C4-2B (cell line): ENCODE measurements around the gene LIG1.
A peak's percentile ranks its signal among the peaks of the same experiment; 100 is the strongest.

Experiments used
- H3K27ac ChIP-seq: fragments of 450-650 bp; 2 replicates; pipeline ENCODE4 v1.5.1; 2017
- ZFX ChIP-seq: fragments of 450-650 bp; IDR thresholded peaks from 2 replicates; pipeline ENCODE4 v1.6.1; 2017
- TF ChIP-seq, protein P1 (sequence below): fragments of 450-650 bp; conservative IDR thresholded peaks from 2 replicates; pipeline ENCODE4 v1.5.1; 2017; ENCODE audit warnings: mild to moderate bottlenecking

Gene LIG1

DNA sequence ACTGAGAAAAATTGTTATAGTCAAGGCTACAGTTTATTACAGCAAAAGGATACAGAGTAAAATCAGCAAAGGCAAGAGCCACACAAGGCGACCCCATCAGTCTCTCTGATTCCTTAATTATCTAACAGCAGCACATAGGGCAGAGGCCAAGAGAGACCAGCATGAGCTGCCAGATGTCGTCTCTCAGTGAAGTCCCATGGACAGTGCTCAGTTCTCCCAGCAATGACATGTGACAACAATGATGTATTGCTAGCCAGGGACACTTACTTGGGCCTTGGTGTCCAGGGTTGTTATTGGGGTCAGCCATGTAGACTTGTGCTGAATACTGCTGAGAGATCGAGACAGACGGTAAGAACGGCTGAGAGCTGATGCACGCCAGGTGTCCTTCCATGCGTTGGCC lies 22.6 kb upstream of the LIG1 start:
- H3K27ac ChIP-seq, result no peak overlapping the region
- TF ChIP-seq, protein P1, sequence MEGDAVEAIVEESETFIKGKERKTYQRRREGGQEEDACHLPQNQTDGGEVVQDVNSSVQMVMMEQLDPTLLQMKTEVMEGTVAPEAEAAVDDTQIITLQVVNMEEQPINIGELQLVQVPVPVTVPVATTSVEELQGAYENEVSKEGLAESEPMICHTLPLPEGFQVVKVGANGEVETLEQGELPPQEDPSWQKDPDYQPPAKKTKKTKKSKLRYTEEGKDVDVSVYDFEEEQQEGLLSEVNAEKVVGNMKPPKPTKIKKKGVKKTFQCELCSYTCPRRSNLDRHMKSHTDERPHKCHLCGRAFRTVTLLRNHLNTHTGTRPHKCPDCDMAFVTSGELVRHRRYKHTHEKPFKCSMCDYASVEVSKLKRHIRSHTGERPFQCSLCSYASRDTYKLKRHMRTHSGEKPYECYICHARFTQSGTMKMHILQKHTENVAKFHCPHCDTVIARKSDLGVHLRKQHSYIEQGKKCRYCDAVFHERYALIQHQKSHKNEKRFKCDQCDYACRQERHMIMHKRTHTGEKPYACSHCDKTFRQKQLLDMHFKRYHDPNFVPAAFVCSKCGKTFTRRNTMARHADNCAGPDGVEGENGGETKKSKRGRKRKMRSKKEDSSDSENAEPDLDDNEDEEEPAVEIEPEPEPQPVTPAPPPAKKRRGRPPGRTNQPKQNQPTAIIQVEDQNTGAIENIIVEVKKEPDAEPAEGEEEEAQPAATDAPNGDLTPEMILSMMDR, result no peak
- no peak for TF ChIP-seq ZFX

DNA sequence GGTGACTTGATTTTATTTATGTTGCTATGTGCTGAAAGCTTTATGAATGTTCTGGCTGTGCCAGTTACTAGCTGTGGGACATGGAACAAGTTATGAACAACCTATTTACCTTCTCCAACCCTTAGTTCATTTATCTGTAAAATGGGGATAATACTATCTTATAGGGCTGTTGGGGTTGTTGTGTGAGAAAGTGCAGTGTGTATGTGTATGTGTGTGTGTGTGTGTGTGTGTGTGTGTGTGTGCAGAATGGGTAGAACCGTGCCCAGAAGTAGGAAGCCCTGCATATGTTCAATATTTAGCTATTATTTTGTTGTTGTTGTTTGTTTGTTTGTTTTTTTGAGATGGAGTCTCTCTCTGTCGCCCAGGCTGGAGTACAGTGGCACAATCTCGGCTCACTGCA lies 20.7 kb upstream of the LIG1 start:
- no peak overlapping the region for H3K27ac ChIP-seq

DNA sequence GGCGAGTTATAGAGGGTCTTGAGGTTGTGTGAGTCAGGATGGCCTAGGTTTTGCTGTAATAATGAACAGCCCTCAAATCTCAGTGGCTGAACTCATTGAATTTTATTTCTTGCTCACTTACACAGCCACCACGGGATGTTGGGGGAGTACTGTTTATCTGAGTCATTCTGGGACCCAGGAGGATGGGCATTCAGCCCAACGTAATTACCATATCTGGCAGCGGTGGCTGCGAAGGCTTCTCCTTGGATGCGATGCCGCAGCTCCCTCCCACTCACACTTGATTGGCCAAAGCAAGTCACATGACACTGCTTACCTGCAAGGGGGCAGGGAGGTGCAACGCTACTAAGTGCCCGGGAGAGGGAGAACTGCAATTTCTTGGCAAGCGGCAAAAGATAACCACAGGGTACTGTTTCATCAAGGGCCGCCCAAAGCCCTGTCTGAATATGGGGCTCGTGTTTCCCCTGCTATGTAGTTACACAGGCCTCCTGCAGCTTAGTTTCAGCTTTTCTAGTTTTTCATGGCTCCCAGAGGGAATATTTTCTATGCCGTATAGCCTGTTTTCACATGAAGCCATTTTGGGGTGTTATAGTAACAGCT lies 20.2 kb upstream of the LIG1 start:
- TF ChIP-seq ZFX, result no peak
- TF ChIP-seq, protein P1, result peak; percentile 63
- H3K27ac ChIP-seq, result no peak overlapping the region

More for the DNA sequence above, 20.7 kb upstream of the LIG1 start:
- TF ChIP-seq, protein P1, result no peak
- no peak for TF ChIP-seq ZFX

DNA sequence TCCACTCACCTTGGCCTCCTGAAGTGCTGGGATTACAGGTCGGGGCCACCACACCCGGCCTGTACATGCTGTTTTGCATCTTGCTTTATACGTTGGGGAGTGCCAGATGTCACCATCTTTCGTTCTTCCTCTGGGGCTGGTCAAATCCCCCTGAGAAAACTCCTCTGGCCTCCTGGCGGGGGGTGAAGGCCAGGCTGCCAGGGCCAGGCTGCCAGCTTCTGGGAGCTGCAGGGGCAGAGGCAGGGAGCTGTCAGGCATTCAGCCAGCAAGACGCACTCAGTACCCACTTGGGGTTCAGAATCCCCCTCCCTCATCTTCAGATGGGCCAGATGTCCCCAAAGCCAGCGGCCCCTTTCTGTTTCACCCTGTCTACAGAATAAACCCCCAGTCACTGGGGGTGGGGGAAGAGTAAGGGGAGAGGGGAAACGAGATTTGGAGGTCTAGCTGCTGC lies 16.4 kb upstream of the LIG1 start:
- H3K27ac ChIP-seq, result no peak overlapping the region
- TF ChIP-seq, protein P1, result no peak
- no peak for TF ChIP-seq ZFX

DNA sequence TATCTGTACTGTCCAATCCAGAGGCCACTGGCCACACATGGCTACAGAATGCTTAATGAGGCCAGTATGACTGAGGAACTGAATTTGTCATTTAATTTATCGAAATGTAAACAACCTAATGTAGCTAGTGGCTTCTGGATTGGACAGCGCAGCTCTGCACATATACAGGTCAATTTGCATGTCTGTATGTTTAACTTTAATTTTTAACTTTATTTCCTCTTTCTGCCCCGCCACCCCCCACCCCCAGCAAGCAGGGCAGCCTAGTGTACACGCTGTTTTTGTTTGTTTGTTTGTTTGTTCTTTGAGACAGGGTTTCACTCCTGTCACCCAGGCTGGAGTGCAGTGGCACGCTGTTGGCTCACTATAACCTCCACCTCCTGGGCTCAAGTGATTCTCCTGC lies 15.9 kb upstream of the LIG1 start:
- H3K27ac ChIP-seq, result no peak overlapping the region
- TF ChIP-seq, protein P1, result no peak
- no peak for TF ChIP-seq ZFX

DNA sequence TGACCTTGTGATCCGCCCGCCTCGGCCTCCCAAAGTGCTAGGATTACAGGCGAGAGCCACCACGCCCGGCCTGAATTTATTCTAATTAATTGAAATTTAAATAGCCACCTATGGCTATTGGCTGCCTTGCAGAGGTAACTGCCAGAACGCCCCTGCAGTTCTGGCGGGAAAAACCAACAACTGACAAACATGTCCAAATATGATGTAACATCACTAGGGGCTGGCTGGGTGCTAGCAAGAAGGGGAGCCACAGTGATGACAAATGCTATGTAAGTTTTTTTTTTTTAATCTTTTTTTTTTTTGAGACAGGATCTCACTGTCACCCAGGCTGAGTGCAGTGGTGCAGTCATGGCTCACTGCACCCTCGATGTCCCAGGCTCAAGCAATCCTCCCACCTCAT lies 13.2 kb upstream of the LIG1 start:
- no peak overlapping the region for H3K27ac ChIP-seq
- no peak for TF ChIP-seq ZFX
- TF ChIP-seq, protein P1, result no peak

DNA sequence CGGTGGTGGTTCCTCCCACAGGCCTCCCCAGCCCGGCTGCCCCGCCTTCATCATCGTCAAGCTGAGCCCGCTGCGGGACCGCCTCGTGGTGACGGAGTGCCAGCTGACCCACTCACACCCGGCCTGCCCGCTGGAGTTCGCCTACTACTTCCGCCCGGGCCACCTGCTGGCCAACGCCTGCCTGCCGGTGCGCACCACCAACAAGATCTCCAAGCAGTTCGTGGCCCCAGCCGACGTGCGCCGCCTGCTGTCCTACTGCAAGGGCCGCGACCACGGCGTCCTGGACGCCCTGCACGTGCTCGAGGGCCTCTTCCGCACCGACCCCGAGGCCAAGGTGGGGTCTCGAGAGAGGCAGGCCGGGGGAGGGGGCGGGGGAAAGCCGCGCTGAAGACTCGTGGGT lies 12.3 kb upstream of the LIG1 start:
- H3K27ac ChIP-seq, result no peak overlapping the region
- TF ChIP-seq ZFX, result no peak
- TF ChIP-seq, protein P1, result no peak; the same call in 1 of the 2 replicates
